ENCODE results near the gene RMND5B. TPM values are rescaled to one million over a fixed set of nuclear protein-coding genes. Genes with fewer than 3 reads are reported as not detected.

RMND5B gene
- total and polyA plus RNA-seq, 7 donors: 25.2 to 44.8 (median 37.5) TPM

DNA sequence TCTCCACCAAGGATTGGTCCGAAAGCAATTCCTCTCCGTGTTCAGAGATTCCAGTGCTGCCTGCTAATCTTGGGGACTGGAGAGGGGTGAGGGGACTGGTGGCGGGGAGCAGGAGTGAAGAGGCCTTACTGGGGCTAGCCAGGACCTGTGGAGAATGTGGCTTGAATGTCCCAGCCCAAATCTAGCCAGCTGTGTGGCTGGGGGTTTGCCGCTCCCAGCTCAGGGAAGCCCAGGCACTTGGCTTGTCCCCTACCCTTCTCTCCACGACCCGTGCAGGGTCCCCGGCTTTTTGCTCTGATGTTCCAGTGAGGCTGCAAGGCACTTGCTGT is 15.0 kb upstream of the RMND5B start:
- H3K27ac ChIP-seq: no peak overlapping the region
- DNase-seq: no peak
- H3K36me3 ChIP-seq: no peaks in the 10 kb centered on the region
- peaks cover 0 to 16% (median 15%) of the 10 kb centered on the region in 4 donors for H3K4me1 ChIP-seq
- intact Hi-C loops (cut with DNase I): no loop called here
- TF ChIP-seq POLR2AphosphoS5 (IDR thresholded peaks at IDR 0.05) (no peak), POLR2A (IDR thresholded peaks at IDR 0.05) (no peak), EP300 (IDR thresholded peaks at IDR 0.05) (no peak)
- TF ChIP-seq, protein P1, sequence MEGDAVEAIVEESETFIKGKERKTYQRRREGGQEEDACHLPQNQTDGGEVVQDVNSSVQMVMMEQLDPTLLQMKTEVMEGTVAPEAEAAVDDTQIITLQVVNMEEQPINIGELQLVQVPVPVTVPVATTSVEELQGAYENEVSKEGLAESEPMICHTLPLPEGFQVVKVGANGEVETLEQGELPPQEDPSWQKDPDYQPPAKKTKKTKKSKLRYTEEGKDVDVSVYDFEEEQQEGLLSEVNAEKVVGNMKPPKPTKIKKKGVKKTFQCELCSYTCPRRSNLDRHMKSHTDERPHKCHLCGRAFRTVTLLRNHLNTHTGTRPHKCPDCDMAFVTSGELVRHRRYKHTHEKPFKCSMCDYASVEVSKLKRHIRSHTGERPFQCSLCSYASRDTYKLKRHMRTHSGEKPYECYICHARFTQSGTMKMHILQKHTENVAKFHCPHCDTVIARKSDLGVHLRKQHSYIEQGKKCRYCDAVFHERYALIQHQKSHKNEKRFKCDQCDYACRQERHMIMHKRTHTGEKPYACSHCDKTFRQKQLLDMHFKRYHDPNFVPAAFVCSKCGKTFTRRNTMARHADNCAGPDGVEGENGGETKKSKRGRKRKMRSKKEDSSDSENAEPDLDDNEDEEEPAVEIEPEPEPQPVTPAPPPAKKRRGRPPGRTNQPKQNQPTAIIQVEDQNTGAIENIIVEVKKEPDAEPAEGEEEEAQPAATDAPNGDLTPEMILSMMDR (IDR thresholded peaks at IDR 0.05): no peak
- H3K9me3 ChIP-seq: no peaks in the 10 kb centered on the region
- 25 to 44% methylated on average over 7 of the region's 7 CpGs for WGBS, 2 donors
- peaks cover 21 to 67% (median 45%) of the 10 kb centered on the region in 3 donors for H3K27me3 ChIP-seq
- no peak overlapping the region for H3K4me3 ChIP-seq

DNA sequence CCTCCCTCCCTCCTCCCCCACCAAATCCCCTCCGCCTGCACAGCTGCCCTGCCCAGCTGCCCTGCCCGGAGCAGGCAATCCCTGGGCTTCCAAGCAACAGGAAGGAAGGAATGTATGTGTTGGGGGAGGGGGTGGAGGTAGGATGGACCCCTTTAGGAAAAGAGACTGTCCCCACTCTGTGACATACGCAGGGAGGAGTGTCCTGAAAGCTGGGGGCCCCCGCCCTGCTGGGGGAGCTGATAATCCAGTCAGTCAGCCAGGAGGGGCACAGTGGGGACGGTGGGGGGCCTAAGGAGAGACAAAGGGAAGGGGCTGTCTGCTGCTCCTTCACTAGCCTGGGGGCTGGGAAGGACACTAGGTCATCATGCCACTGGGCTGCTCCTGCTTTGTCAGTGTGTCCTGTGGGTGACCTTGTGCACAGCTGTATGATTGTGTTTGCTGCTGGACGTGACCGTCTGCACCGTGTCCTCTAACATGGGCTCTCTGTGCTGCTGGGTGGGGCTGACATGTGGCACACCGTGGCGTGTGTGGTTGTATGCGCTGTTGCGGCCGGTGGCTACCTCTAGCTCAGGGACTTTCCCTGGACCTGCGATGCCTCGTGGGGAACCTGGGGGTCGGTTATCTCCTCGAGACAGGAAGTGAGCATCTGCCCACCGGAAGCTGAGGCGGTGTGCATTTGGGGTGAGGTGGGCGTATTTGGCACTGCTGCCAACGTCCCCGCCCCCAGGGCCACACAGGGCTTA is 14.5 kb upstream of the RMND5B start:
- TF ChIP-seq POLR2A (IDR thresholded peaks at IDR 0.05): no peak
- TF ChIP-seq, protein P1 (IDR thresholded peaks at IDR 0.05): no peak
- TF ChIP-seq POLR2AphosphoS5 (IDR thresholded peaks at IDR 0.05): no peak
- TF ChIP-seq EP300 (IDR thresholded peaks at IDR 0.05): no peak
- Histone ChIP-seq H3K9me3 (no peaks in the 10 kb centered on the region), H3K4me1 (peaks cover 0 to 21% (median 20%) of the 10 kb centered on the region in 4 donors), H3K27me3 (peaks cover 21 to 62% (median 45%) of the 10 kb centered on the region in 3 donors), H3K36me3 (no peaks in the 10 kb centered on the region), H3K4me3 (no peak overlapping the region), H3K27ac (no peak overlapping the region)
- 9 to 12% methylated on average over 22 of the region's 22 CpGs for WGBS, 2 donors
- intact Hi-C loops (cut with DNase I): no loop called here
- no peak for DNase-seq

GRCh38 chr5:178117923-178118701 is 12.7 kb upstream of the RMND5B start:
- TF ChIP-seq EP300 (IDR thresholded peaks at IDR 0.05) (no peak), POLR2A (IDR thresholded peaks at IDR 0.05) (no peak)
- TF ChIP-seq, protein P1 (IDR thresholded peaks at IDR 0.05): no peak
- Histone ChIP-seq H3K36me3 (no peaks in the 10 kb centered on the region), H3K27me3 (peaks cover 21 to 50% (median 37%) of the 10 kb centered on the region in 3 donors), H3K4me1 (peaks cover 0 to 37% (median 35%) of the 10 kb centered on the region in 4 donors), H3K9me3 (no peaks in the 10 kb centered on the region), H3K4me3 (no peak overlapping the region), H3K27ac (no peak overlapping the region)
- intact Hi-C loops (cut with DNase I): no loop called here
- no peak for DNase-seq
- 68 to 80% methylated on average over 18 of the region's 18 CpGs for WGBS, 2 donors

GRCh38 chr5:178119915-178120606 is 10.8 kb upstream of the RMND5B start:
- Histone ChIP-seq H3K27ac (no peak overlapping the region), H3K36me3 (no peaks in the 10 kb centered on the region), H3K4me3 (no peak overlapping the region), H3K4me1 (peaks cover 0 to 36% (median 30%) of the 10 kb centered on the region in 4 donors), H3K27me3 (peaks cover 11 to 30% (median 17%) of the 10 kb centered on the region in 3 donors), H3K9me3 (no peaks in the 10 kb centered on the region)
- intact Hi-C loops (cut with DNase I): loop anchor here (5.0 kb wide), 2 partner anchors 42 to 43 kb away; no protein-coding TSS in a partner anchor
- DNase-seq: no peak
- TF ChIP-seq POLR2AphosphoS5 (IDR thresholded peaks at IDR 0.05) (no peak), EP300 (IDR thresholded peaks at IDR 0.05) (no peak), POLR2A (IDR thresholded peaks at IDR 0.05) (no peak)
- TF ChIP-seq, protein P1 (IDR thresholded peaks at IDR 0.05): no peak
- WGBS, 2 donors: 88 to 91% methylated on average over 27 of the region's 27 CpGs

All from sigmoid colon (tissue), 7 donors.